ENCODE data around the gene OIP5.
"Not testable (repeated sequence)": the region's sequence is repeated elsewhere in the genome, so short reads cannot be mapped to it uniquely, and the experiment has no call there.

The OIP5 gene

DNA sequence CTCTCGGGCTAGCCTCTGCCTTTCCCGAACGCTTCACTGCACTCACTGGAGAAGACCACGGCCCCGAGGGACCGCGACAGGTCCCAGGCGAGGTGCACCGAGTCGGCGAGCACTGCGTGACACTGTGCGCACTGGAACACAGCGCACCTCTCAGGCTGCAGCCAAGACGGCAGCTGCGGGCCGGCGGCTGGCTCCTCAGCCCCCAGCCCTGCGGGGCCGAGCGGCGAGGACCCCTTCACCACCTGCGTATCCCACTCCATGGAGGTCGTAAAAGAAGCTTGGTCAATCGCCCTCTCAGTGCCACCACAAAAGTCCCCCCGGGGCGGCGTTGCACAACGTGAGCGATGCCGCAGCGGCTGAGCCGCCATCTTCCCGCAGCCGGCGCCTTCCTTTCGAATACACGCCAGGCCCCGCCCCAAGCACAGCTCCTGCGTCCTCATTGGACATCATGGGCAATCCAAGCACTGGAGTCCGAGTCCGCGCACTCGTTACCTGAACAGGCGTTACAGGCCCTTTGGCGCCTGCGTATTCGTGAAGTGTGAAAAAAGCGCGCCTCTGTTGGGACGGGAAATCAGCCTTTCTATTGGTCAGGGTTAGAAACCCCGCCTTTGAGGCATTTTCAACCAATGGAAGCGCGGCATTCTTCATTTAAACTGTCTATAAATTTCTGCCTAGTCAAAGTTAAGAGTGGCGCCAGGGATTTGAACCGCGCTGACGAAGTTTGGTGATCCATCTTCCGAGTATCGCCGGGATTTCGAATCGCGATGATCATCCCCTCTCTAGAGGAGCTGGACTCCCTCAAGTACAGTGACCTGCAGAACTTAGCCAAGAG is at the start of gene OIP5, which contains the start of gene NUSAP1:
OIP5 (minus strand) TSS at position 398 of the 832 bp plus-strand sequence; CDS start at position 368, 30 bp downstream.
NUSAP1 (plus strand) TSS at position 688 of the 832 bp plus-strand sequence; CDS start at position 765, 77 bp downstream.
- FAIRE-seq, result peak; percentile 82

DNA sequence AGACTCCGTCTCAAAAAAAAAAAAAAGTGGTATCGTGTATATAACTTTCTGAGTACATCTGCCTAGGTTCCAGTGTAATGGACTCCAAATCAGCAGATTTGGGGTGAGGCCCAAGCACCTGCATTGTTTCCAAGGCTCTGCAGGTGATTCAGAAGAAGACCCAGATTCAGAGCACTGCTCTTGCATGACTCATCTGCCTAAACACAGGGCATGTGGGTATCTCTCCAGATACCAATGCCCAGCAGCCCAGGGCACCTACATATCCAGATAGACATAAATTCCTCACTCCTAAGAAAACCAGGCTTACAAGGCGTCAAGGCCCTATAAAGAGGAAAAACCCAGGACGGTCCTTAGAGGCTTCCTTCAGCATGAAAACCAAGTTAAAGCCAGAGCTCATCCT is 45.6 kb upstream of the OIP5 start:
- no peak for FAIRE-seq

DNA sequence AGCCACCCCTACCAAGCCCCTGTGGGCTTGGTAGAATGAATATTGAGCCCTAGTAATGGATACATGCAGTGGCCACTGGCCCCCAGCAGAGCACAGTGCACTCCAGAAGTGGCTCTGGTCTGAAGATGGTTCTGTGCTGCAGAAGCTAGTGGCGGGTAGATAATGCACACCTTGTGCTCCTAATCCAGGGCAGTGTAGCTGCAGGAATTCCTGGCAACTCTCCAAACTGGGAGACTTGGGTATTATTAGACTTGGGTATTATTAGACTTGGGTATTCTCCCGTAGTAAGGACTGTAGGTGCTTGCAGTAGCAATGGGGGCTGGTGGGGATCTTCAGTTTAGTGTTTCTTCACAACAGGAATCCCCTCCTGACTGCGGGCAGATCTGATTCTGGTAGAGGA is 35.0 kb upstream of the OIP5 start:
- no peak for FAIRE-seq

DNA sequence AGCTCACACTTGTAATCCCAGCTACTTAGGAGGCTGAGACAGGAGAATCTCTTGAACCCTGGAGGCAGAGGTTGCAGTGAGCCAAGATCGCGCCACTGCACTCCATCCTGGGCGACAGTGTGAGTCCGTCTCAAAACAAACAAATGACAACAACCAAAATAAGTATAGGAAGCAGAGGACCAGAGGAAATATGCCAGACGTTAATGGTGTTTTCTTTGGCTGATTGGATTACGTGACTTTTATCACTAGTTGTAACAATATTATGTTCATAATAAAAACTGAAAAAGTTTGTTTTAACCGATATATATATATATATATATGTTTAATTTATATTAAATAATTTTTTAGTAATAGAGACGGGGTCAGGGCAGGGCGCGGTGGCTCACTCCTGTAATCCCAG is 22.0 kb upstream of the OIP5 start:
- no peak for FAIRE-seq

DNA sequence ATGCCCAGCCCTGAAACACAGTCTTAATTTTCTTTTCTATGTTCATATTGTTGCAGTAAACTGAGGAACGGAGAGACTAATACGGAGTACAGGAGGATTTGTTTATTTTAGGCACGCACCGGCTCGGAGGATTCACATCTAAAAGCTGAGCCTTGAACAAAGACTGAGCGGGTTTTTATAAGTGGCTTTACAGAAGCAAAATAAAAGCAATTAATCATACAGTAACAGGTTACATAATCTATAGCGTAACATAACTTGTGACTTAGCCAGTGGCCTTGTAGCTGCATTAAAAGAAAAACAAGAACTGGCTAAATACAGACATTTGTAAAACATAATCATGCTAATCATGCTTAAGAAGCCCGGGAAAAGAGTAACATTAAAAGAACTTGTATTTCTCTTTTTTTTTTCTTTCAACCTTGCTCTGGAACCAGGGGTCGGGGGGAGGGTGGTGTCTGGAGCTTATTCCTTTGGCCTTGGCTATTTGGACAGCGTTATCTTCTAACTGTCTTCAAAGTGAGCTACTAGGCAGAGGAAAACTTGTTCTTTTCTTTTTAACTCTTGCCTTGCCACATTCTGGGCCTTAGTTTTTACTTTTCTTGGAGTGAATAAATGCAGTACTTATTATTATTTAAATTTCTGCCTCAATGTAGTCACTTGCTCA is 17.8 kb upstream of the OIP5 start:
- FAIRE-seq, result no peak

DNA sequence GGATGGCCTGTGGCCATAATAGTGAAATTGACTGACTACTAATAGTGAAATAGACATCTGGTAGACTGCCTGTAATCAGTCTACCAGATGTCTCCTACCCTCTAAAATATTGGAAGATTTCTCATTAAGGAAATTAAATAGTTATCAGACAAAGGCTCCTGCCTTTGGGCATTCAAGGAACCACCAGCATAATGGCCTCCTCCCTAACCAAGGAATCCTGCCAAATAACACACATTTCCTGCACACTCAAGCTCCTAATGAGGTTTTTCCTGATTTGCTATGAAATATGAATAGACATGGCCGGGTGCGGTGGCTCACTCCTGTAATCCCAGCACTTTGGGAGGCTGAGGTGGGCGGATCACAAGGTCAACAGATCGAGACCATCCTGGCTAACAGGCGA is 14.8 kb upstream of the OIP5 start:
- no peak for FAIRE-seq

DNA sequence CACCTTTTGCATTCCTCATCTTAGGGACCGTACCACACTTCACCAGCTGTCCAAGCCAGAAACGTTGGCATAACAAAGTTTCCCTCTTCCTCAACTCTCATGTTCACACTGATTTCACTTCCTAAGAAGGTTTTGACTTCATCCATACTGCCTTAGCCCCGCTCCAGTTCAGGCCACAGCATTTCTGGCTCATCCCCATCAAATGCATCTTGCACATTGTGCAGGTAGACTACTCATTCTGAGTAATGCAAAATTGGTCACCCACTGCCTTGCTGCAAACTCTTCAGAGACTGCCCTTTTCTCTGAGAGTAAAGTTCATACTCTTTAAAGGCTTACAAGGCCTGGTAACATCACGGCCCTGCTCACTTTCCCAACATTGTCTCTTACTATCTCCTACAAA is 9.1 kb upstream of the OIP5 start:
- no peak for FAIRE-seq

DNA sequence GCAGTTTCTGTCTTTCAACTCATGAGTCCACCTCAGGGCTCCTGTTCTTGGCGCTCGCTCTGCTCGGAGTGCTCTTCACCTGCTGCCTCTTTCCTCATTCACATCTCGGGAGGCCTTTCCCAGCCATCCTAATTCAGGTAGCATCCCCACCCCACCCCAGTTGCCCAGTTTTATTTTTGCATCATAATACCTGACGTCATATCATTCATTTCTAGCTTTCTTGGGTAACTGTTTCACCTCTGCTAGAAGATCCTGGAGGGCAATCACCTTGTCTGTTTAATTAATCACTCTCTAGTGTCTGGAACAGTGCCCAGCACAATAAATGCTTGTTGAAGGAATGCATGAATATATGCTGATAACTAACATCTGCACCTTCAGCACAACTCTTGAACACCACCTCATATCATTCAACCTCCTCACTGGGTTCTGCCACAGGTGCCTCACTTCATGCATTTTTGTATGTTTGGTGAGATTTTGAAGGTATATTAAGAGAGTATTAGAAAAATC is 7.9 kb upstream of the OIP5 start:
- FAIRE-seq, result no peak

DNA sequence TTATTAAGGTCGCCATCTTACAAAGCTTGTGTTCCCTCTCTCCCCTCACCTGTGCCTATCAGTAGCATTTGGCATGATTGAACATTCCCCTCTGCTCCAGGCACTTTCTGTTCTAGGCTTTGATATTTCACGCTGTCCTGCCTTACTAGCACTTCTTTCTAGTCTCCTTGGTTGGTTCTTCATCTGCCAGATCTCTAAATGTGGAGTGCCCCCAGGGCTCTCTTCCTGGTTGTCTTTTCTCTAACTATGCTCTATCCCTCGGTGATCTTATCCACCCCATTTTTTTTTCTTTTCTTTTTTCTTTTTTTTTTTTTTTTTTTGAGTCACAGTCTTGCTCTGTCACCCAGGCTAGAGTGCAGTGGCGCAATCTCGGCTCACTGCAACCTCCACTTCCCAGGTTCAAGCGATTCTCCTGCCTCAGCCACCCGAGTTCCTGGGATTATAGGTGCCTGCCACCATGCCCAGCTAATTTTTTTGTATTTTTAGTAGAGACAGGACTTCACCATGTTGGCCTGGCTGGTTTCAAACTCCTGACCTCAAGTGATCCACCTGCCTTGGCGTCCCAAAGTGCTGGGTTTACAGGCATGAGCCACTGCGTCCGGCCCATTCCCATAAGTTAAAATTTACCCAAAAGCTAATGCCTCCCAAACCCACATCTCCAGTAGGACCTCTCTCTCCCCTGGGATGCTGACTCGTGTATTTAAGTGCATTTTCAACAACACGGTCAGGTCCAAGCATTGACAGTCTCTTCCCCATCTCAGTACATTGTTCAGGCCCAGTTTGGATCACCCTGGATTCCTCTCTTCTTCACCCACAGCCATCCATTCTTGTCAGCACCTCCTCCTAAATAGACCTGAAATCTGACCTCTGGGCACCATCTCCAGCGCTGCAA is 5.5 kb upstream of the OIP5 start:
- no peak for FAIRE-seq

DNA sequence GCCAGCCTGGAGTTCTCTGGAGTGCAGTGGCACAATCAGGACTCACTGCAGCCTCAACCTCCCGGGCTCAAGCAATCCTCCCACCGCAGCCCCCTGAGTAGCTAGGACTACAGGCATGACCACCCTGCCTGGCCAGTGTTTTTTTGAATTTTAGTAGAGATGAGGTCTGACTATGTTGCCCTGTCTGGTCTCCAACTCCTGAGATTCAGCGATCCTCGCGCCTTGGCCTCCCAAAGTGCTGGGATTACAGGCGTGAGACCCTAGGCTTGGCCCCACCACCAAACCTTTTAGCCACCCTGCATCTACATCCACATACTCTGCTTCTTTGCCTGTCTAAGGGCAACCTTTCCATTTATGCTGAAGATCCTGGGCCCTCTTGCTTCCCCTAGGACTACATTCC is 4.7 kb upstream of the OIP5 start:
- no peak for FAIRE-seq

DNA sequence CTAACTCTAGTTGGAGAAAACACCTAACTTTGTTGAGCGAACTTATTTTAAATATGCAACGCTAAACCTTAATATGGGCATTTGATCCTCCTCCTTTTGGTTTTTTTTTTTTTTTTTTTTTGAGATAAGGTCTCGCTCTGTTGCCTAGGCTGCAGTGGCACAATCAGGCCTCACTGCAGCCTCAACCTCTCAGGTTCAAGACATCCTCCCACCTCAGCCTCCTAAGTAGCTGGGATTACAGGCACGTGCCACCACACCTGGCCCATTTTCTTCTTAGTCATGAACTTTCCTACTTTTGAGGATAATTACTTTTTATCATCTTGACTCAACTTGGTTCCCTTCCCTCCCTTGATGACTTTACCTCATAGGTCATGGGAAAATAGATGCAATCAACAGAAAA is 4.2 kb upstream of the OIP5 start:
- FAIRE-seq, result no peak

DNA sequence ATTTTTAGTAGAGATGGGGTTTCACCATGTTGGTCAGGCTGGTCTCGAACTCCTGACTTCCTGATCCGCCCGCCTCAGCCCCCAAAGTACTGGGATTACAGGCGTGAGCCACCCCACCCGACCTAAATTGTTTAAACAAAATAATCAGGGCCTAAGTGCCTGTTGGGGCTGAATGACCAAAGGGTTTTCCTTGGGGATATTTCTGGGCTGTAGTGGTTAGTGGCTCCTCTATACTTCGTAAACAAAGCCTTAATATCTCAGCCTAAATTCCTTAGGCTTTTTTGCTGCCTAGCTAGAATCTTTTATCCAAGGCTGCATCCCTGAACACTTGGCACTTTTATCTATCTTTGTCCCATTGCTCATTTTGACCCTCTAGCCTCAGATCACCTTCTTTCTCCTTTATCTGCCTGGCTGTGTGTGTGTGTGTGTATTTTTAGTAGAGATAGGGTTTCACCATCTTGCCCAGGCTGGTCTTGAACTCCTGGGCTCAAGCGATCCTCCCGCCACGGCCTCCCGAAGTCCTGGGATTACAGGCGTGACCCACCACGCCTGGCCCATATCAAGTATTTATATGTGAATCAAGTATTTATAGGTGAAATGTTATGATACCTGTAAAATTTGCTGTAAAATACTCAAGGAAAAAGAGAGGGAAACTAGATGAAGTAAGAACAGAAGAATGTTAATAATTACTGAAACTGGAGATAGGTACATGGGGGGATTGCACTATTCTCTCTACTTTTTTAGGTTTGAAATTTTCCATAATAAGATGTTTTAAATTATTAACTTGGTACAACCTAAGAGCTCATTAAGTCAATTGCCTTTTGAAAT is 2.1 kb upstream of the OIP5 start:
- FAIRE-seq, result no peak

DNA sequence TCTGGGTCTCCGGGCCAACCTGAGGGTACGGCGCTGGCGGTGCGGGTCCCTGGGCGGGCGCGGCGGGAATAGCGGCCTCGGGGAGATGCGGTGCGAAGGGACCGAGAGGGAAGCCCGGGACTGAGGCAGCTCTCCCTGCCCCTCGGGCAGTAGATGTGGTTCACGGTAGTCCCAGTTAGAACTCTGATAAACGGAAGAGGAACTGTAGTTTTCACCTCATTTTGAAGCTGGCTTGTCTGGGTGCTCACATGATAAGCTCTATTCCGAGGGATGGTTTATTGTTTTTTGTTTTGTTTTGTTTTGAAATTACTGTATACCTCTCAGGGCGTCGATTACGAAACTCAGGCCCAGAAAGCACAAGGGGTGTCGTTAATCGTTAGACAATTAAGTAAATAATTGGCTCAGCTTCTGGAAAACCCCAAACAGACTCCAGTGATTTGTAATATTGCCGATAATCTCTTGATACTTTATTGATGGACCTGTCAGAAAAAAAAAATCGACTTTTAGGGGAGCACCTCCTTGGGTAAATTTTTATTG is 703 bp upstream of the OIP5 start:
- FAIRE-seq, result no peak

DNA sequence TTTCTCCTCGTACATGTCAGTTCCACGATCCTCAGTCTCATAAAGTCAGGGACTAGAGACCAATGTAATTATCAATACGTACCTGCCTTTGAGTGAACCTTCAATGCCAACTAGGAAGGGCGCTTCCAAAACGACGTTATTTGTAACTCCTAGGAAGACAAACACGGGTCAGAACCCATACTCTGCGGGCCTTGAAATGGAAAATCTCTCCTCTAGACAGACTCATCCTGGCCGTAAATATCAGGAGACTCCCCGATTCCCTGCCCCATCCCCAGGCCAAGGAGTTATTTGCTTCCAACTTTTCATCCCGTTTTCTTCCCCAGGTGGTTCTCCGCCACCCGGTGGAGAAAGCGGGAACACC is 578 bp downstream of the OIP5 start:
- no peak for FAIRE-seq

DNA sequence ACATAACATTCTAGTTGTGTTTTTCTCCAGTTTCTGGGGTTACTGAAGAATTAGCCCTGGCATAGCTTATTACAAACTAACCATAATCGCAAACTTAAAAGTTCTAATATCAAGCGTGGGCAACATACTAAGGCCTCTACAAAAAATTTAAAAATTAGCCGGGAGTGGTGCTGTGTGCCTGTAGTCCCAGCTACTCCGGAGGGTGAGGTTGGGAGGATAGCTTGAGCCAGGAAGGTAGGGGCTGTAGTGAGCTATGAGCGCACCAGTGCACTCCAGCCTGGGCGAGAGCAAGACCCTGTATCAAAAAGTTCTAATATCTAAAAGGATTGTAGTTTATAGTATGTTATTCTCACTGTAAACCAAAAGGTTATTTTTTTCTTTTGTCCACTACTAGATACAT is 1.1 kb downstream of the OIP5 start:
- FAIRE-seq, result no peak

DNA sequence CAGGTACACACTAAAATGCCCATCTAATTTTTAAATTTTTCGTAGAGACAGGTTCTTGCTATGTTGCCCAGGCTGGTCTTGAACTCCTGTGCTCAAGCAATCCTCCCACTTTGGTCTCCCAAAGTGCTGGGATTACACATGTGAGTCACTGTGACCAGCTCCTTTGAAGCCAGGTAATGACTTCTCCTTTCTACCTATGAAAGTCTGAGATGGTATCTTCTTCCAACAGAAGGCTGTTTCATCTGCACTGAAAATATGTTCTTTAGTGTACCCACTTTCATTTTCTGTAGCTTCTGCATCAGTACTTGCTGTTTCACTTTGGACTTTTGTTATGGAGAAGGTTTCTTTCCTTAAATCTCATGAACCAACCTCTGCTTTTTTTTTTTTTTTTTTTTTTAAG is 8.8 kb downstream of the OIP5 start:
- no peak for FAIRE-seq

DNA sequence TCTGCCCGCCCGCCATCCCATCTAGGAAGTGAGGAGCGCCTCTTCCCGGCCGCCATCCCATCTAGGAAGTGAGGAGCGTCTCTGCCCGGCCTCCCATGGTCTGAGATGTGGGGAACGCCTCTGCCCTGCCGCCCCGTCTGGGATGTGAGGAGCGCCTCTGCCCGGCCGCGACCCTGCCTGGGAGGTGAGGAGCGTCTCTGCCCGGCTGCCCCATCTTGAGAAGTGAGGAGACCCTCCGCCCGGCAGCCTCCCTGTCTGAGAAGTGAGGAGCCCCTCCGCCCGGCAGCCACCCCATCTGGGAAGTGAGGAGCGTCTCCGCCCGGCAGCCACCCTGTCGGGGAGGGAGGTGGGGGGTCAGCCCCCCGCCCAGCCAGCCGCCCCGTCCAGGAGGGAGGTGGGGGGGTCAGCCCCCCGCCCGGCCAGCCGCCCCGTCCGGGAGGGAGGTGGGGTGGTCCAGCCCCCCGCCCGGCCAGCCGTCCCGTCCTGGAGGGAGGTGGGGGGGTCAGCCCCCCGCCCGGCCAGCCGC is 11.5 kb downstream of the OIP5 start:
- not testable (repeated sequence) for FAIRE-seq

DNA sequence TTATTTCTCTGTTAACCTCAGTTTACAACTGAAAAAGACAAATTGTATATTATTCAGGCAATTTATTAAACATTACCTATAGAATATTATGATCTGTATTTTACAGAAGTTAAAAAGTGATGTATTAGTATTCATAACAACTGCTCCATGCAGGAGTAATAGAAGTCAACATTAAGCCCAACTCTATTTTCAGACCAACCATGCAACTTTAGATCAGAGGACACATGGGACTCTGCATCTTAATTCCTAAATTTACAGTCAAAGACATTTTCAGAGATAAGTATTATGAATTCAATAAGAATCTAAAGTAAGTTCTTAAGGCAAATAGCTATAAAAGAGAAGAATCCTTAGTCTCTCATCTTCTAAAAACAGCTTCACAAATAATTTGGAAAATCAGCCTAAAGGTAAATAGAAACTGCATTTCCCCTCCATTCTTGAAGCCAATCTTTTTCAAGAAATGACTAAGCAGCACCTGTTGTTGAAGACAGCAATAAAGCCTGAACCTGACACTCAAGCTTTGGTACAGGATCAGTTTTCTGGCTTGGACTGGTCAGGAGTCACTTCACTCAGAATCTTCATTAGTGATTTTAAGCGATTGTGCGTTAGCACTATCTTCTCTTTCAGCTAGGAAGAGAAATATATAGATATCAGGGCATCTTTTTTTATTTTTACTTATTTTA is 23.0 kb downstream of the OIP5 start:
- no peak for FAIRE-seq

DNA sequence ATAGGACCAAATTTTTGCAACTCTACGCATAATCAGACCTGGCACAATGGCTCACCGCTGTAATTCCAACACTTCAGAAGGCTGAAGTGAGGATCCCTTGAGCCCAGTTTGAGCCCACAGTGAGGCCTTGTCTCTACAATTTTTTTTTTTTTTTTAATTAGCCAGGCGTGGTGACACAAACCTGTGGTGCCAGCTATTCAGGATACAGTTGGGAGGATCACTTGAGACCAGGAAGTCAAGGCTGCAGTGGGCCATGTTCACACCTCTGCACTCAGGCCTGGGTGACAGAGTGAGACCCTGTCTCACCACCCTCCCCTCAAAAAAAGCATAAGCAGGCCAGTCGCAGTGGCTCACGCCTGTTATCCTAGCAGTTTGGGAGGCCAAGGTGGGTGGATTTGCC is 24.7 kb downstream of the OIP5 start:
- FAIRE-seq, result no peak

DNA sequence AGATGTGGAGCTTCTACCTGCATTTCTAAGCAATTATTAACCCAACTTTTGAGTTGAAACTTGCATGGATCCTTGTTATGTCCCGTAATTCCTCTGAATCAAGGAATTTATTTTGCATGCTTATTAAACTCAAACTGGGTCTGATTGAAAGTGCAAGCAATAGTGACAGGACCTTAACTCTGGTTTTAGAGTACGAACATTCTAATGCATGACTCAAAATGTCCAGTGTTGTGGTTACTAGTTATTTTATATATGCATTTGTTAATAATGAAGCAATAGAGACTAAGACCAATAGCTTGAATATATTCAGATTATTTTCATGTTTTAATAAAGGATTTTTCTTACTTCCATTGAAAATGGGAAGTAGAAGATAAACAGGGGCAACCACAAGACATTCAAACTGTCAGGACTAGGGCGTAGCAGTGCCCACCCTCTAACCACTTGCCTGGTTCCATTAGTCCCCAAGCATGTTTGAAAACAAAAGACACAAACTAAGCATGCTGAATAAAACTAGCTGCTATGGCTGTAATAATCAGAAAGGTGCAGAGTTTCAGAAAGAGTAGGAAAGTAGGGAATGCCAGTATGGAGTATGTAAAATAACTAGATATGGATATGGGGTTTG is 28.1 kb downstream of the OIP5 start:
- FAIRE-seq, result no peak

DNA sequence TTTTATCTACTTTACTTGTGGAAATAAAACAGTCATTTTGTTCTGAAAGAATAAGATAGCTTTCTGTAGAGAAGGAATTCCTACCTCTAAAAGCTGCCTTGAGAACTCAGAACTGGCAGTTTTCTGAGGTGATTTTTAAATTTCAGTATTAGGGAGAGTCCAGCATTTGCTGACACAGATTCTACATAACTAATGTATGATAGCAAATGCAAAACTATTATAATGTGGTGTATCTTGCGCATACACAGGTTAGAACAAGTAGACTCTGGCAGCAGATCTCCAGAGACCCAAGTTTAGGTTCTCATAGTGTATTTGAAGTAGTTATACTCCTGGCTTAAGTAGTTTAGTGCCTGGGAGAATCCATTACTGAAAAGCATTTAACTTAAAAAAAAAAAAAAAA is 30.8 kb downstream of the OIP5 start:
- no peak for FAIRE-seq

All from colon (tissue), 2 donors.